Embryonic facial prominence (tissue), 1 donor: ENCODE measurements around the gene BANK1.

Experiments
- DNase-seq: peaks from one replicate; pipeline ENCODE4 v3.0.0-alpha.2; 2016; ENCODE audit errors: extremely low spot score

The BANK1 gene

DNA sequence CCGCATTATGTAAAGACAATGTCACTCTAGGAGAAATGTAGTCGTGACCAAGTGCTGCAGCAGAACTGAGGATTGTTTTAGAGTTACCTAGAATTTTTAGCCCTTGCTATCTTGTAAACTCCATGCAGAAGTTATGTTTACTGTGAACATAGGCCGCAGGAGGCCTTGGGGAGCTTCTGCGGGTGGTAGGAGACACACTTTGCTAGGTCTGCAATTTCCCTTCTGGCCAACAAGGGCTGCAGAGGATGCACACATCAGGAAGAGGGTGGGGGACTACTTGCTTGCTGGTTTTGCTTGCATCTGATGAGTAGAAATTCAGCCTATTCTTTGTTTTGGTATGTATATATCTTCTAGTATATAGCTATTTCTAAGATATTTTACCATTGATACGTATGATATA is 23.1 kb downstream of the BANK1 start:
- no peak for DNase-seq

DNA sequence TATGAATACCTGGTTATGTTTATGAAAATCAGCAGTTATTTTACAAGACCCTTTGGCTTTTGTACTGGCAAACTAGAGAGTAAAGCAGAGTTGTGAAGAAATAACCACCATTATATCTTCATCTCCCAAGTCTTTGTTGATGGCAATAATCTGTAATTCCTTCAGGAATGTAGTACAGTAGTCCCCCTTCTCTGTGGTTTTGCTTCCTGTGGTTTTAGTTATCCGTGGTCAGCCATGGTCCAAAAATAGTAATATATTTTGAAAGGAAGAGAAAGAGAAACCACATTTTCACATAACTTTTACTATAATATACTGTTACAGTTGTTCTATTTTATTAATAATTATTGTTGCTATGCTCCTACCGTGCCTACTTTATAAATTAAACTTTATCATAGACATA is 27.8 kb downstream of the BANK1 start:
- no peak for DNase-seq

DNA sequence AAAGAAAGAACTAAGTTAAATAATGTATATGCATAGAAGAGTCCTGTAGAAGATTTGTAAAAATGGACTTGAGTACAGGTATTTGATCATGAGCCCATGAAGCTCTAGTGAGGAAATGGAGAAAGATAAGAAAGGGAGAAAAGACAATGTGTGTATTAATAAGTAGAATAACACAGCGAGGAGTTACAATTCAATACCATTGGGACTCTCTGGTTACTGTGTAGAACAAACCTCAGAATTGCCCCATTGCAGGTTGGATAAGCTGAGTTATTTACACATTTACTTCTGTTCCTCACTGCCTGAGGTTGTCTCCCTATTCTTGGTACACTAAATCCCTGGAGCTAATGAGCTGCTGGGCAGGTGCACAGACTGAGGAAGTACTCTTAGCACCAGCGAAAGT is 33.3 kb downstream of the BANK1 start:
- no peak for DNase-seq

DNA sequence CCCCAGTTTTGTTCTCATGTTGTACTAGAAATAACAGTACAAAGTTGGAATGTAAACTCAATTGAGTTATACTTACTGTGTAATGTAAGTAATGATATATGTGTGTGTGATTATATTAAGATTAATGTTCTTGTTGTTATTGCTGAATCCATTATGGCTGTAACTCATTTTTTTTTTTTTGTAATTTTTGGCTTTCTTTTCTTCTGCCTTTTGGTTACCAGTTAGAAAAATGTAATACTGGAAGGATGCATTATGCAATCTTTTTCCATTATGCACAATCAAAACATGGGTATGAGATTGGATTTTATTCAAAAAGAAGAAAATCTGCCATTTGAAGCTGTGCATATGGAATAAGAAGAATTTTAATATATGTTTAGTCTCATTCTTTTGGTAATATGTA is 34.0 kb downstream of the BANK1 start:
- no peak for DNase-seq

DNA sequence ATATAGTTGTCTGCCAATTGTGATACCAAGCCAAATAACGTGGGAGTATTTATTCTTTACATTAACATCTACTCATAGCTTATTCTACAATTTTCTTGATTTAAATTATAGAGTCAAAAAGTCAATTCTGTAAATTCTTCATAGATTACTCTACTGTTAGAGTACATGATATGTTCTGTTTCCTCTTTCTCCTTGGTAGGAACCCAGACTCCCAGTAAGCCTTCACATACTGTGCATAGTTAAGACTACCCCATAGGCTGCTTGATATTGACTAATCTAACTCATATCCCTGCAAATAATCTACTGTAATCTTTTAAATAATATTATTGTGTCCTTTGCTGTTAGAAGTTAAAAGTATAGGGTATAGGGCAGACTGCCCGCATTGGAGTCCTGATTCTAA is 35.4 kb downstream of the BANK1 start:
- no peak for DNase-seq

DNA sequence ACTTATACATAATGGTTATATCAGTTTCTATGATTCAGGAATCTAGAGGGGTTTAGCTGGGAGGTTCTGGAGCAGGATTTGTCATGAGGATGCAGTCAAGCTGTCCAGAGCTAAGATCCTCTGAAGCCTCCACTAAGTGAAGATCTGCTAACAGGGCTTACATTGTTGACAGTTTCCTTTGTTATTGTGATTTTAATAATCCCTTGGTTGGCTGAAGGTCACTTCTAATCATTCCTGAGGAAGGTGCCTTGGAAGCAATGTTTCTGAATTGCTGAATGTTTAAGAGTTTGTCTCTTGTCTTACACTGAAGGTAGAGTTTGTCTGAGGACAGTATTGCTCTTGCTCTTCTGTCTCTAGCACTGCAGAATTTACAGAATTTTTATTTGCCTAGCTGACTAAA is 41.3 kb downstream of the BANK1 start:
- DNase-seq, result no peak

DNA sequence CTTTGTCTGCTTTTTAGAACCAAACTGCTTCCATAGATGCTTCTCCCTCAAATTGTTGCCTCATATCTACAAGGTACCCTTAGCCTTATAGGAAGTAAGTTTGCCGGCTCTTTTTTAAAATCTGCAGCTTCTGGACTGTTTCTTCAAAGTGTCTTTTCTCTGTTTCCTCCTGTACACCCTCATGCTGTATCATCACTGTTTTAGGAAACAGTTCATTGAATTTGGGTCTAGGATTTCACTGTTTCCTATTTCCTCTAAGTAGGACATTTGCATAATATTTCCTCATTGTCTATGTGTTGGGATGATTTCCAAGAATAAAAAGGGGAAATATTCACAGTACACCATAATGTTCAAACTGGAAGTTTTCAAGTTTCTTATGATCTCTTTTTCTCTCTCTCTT is 43.0 kb downstream of the BANK1 start:
- DNase-seq, result no peak

DNA sequence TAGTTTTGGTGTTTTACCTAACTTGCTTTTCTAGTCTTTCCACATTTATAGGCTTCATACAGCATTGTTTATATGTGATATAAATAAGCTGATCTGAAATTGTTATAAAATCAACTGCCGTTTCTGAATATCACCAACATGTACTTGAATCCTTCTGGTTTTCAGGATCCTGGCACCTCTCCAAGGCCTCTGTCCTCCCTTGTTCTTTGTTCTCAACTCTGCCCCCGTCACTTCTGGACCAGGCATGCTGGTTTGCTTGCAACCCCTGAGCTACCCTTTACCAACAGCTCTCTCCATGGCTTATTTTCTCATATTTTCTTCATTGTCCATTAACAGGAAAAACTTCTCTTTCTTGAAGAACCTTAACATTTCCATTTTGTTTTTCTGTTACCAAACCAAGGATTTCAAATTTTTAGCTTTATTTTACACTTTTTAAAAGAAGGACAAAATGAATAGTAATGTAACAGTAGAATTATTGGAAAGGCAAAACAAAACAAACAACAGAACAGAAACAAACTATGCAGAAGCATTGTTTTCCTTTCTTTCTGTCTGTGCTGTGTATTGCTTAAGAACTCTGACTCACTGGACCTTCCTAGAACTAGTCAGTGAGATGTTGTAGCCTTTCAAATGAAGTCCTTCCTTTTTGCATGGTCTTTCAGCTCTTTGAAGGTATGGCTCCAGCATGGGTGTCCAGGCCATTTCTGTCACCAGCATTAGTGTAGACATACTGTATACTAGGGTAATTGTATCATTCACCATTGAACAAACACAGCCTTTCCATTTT is 44.8 kb downstream of the BANK1 start:
- DNase-seq, result no peak

DNA sequence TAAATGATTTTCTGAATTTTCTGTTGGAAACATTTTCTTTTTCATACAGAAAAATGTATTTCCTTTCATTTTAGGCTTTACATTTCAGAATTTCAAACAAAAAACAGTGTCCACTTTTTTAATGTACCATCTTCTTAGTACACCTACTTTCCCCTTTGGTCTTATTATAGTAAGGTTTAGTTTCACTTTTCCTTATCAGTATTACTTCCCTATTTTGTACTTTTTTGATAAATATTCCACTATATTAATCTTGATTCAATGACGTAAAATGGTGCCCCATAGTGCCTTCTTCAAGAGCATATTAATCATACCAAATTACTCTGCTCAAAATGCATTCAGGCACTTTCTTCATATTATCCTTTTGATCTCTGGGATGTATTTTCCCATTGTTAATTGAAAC is 52.5 kb downstream of the BANK1 start:
- DNase-seq, result no peak

DNA sequence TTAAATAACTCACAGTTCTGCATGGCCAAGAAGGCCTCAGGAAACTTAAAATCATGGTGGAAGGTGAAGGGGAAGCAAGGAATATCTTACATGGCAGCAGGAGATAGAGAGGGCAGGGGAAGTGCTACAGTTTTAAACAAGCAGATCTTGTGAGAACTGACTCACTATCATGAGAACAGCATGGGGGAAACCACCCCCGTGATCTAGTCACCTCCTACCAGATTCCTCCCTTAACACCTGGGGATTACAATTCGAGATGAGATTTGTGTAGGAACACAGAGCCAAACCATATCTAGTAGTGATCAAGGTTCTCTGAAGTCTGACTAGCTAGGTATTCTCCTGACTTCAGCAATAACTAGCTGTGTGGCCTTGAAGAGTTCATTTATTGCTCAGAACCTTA is 56.0 kb downstream of the BANK1 start:
- no peak for DNase-seq

DNA sequence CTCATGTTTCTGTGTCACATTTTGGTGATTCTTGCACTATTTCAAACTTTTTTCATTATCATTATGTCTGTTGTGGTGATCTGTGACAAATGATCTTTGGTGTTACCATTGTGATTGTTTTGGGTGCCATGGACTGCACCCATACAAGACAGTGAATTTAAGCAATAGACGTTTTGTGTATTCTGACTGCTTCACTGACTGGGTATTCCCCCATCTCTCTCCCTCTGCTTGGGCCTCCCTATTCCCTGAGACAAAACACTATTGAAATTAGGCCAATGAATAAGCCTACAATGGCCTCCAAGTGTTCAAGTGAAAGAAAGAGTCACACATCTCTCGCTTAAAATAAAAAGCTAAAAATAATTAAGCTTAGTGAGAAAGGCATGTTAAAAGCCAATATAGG is 60.2 kb downstream of the BANK1 start:
- DNase-seq, result no peak

DNA sequence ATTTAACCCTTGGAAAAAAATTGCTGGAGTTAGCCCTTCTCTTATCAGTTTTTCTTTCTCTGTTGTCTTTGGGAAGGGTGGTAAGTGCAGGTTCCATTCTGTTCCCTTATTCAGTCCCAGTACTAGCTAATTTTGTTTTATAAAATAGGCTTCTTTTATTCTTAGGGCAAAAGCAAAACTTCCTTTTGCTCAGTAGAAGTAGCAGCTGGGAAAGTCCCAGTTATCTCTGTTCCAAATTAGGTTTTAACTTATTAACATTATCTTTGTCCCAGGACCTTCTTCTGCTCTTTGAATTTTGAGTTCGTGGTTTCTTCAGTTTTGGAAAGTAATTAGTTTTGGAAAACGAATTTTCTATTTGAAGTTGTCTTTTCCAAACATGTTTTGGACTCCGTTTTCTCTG is 61.1 kb downstream of the BANK1 start:
- DNase-seq, result no peak

DNA sequence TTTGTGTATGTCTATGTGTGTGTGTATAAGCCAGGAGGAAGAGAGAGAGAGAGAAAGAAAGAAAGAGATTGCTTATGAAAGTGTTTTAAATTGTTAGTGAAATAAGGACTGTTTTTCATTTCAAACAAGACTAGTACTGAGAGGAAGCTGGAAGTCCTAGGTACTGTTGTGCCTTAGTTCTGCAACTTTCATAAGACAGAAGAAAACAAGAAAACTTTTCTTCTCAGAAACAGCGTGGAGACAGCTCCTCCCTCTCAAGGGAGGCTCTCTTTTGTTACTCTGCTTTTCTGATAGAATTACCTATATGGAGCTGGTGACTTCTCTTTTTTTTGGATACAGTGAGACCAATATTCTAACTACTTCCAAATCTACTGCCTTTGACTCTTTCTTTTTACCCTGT is 62.5 kb downstream of the BANK1 start:
- no peak for DNase-seq

DNA sequence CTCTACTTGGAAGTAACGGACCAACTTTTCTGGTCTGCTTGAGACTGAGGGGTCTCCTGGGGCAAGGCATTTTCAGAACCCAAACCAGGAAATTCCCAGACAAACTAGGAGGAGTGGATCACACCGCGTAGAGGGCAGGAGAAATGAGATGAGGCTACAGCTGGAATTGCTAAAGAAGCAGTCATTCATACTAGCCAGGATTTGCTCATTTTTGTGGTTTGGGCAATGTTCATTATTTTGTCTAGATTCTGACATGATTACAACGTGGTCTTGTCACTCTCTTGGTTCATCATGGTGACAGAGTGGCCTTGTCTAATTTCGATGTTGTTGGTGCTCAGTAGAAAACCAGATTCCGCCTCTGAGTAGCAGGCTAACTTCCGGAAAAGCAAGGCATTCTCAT is 63.2 kb downstream of the BANK1 start:
- DNase-seq, result no peak

DNA sequence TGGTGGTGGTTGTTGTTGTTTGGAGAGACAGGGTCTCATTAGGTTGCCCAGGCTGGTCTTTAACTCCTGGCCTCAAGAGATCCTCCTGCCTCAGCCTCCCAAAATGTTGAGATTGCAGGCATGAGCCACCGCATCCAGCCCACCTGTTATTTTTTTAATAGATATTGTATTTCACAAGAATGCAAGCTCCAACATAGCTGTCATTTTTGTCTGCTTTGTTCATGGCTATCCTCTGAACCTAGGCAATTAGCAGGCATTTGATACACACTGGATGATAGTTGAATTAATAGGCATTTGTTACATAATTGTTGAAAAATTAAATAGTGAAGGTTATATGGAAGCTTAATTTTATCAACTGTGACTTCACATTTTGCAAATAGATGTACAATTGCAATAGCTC is 64.7 kb downstream of the BANK1 start:
- DNase-seq, result no peak

DNA sequence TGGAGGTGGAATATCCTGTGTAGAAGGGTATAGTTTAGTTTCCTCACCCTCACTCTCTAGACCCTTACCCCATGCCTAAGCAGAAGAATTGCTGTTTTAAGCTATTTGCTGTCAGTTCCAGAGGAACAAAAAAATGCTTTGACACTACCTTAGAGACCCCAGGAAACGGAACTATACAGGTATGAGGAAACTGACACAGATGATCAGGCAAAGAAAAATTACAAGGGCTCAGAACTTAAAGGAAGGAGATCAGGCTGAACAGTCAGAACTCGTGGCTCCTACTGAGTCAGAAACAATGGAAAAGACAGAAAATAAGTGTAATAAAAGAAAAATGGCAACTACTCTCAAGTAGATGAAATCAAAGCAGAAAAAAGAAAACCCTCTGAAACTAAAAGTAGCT is 65.6 kb downstream of the BANK1 start:
- no peak for DNase-seq

DNA sequence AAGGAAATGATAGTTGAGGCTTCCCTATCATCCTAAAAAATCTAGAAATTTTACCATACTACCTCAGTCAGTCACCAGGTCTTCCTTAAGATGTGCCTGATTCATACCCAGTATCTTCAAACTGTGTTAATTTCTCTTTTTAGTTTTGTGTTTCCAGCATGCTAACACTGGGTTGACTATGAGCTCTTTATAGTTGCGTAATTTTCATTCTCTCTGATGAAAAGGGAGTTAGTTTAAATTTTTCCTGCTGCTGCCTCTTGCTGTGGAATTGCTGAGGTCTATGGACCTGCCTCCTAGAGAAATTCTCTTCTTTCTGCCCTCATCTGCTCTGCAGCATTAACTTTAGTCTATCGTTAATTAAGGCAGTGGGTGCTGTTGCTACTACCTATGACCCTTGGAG is 66.6 kb downstream of the BANK1 start:
- DNase-seq, result no peak

DNA sequence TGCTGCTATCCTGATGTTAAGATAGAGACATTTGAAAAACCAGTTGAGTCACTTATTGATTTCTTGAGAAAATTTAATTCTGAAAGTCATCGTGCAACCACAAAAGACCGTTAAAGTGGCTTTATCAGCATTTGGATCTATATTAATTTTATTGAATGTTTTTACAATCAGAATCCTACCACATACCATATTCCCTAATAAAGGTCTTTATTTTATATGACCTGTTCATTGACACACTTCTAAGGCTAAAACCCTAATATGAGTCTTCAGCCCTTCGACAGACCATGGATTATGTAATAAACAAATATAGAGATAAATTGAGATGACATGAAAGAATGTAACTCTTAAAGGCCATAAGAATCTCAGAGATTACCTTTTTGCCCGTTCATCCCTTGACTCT is 68.1 kb downstream of the BANK1 start:
- no peak for DNase-seq

DNA sequence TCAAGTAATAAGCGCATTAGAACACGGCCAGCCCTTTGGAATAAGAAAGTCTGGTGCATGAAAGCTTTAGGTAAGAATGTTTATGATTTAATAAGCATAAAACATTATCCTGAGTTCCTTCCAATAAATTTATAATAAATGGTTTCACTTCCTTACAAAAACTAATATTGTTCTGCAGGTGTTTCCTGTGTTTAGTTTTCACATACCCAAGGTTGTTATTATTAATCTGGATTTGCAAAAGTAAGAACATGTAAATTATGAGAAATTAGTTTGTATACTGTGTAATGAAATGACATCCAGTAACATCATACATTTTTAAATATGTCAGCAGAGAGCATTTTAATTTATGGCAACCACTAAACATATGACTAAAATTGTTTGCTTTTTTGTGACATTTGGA is 72.1 kb downstream of the BANK1 start:
- no peak for DNase-seq

DNA sequence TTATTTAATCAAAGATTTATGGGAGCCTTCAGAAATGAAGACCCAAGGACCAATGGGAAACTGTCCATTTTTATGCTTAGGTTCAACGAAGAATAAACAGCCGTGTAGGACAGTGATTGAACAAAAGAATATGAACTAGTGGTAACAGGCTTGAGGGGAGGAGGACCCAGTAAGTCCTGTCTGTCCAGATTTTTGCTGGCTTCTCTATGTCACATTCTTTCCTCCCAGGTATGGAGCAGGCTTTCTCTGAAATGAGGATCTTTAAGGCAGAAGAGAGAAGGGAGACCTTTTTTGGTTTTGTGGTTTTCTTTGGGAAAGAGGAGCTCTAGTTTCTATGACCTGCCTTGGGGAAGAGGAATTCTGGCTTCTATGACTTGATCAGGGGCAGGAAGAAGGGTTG is 74.1 kb downstream of the BANK1 start:
- no peak for DNase-seq

DNA sequence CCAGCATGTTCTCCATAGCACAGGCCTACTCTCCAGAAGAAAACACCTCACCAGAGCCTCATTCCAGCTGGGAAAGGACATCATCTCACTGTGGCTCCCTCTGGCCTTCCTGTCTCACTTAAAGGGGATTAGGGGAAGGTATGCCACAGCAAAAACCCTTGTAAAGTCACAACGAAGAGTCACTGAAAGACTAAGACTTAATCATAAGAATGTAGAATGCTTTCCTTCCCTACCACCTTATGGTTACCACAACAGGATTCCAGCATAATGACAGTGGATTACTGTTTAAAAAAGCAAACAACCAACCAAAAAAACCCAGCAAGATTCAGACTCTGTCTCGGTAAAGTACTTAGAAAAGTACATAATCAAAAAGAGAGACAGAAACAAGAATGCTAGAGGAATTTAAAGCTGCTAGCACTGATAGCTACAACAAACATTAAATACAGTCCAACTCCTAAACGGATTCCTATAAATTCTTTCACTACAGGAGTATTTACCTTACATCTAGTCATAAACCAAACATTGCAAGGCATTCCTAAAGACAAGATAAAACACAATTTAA is 75.1 kb downstream of the BANK1 start:
- no peak for DNase-seq

DNA sequence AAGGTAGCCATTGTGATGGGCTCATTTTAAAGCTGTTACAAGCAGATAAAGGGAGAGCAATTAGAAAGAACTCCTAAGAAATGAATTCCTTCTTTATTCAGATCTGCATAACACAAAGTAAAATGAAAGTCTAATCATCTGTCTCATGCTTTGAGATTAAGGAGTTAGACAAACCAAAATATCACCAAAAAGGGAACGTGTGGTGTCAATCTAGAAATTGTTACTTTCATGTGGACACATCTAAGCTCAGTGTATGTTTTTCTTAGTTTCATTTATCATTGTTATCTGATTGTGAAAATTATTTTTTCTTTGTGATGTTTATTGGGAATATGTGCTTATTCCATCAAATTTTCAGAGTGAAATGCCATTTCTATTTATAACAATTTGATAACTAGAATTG is 80.3 kb downstream of the BANK1 start:
- DNase-seq, result no peak

DNA sequence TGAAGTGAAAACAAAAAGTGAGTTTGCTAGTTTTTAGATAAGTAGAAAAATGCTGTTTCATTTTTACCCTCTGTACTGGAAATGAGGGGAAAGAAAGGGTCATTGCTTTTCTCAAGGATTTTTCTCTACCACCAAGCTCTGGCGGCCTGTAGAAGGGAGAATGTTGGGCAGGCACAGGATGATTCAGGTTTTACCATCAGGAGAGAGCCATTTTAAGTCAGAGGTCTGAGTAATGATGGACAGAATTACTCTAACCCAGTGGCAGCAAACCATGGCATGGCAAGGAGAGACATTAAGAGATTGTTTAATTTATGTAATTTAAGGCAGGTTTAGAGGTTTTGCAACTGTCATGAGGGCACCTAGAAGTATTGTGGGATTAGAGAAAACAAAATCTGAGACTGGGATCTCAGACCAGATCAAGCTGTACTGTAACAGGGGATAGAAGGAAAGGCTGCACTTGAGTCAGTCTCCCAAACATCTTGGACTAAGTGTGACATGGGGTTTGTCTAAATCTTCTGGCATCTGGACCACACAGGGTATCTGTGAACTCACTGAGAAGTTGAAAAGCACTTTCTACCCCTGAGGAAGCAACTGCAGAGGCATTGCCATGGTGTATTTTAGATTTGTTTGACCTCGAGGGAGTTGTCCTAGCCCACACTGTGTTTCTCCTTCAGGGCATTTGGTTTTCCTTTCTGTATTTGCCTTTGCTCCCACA is 81.6 kb downstream of the BANK1 start:
- DNase-seq, result no peak
